ENCODE measurements around the gene EHBP1. TPM values are rescaled to one million over a fixed set of nuclear protein-coding genes. Genes with fewer than 3 reads are reported as not detected.
A peak's percentile ranks its signal among the peaks of the same experiment; 100 is the strongest.

EHBP1 gene
- total RNA-seq, 4 donors from 2014 or later: 195 to 367 (median 212) TPM

- no peak for TF ChIP-seq POLR2A (IDR thresholded peaks at IDR 0.05)
- TF ChIP-seq EP300 (IDR thresholded peaks at IDR 0.05): no peak
- TF ChIP-seq, protein P1, sequence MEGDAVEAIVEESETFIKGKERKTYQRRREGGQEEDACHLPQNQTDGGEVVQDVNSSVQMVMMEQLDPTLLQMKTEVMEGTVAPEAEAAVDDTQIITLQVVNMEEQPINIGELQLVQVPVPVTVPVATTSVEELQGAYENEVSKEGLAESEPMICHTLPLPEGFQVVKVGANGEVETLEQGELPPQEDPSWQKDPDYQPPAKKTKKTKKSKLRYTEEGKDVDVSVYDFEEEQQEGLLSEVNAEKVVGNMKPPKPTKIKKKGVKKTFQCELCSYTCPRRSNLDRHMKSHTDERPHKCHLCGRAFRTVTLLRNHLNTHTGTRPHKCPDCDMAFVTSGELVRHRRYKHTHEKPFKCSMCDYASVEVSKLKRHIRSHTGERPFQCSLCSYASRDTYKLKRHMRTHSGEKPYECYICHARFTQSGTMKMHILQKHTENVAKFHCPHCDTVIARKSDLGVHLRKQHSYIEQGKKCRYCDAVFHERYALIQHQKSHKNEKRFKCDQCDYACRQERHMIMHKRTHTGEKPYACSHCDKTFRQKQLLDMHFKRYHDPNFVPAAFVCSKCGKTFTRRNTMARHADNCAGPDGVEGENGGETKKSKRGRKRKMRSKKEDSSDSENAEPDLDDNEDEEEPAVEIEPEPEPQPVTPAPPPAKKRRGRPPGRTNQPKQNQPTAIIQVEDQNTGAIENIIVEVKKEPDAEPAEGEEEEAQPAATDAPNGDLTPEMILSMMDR (IDR thresholded peaks at IDR 0.05): no peak
- Histone ChIP-seq H3K27ac (peak overlapping the region in 1 of 4 donors; percentile 23), H3K9me3 (no peaks in the 10 kb centered on the region), H3K27me3 (no peaks in the 10 kb centered on the region), H3K4me1 (peaks cover 0 to 97% (median 13%) of the 10 kb centered on the region in 4 donors), H3K4me3 (no peak overlapping the region), H3K36me3 (no peaks in the 10 kb centered on the region)
- 93 to 95% methylated on average over 1 of the region's 1 CpG for WGBS, 2 donors
- DNase-seq (ENCODE audit: low spot score in 2 of 2): no peak
Observed at GRCh38 chr2:62741954-62742722, 36.6 kb downstream of the EHBP1 start.

GRCh38 chr2:62743506-62743905 is 38.0 kb downstream of the EHBP1 start:
- Histone ChIP-seq H3K9me3 (no peaks in the 10 kb centered on the region), H3K4me1 (peaks cover 0 to 91% (median 16%) of the 10 kb centered on the region in 4 donors), H3K36me3 (peaks cover 0 to 9% (median 0%) of the 10 kb centered on the region in 3 donors), H3K27me3 (no peaks in the 10 kb centered on the region), H3K27ac (peak overlapping the region in 1 of 4 donors; percentile 31), H3K4me3 (no peak overlapping the region)
- no peak for DNase-seq (ENCODE audit: low spot score in 2 of 2)
- TF ChIP-seq EP300 (IDR thresholded peaks at IDR 0.05): no peak
- no peak for TF ChIP-seq POLR2A (IDR thresholded peaks at IDR 0.05)
- TF ChIP-seq, protein P1 (IDR thresholded peaks at IDR 0.05): no peak
- 96 to 97% methylated on average over 2 of the region's 2 CpGs for WGBS, 2 donors

GRCh38 chr2:62744603-62745002 is 39.1 kb downstream of the EHBP1 start:
- Histone ChIP-seq H3K9me3 (no peaks in the 10 kb centered on the region), H3K27me3 (no peaks in the 10 kb centered on the region), H3K36me3 (peaks cover 0 to 15% (median 0%) of the 10 kb centered on the region in 3 donors), H3K27ac (peak overlapping the region in 1 of 4 donors; percentile 22), H3K4me3 (no peak overlapping the region), H3K4me1 (peaks cover 0 to 80% (median 16%) of the 10 kb centered on the region in 4 donors)
- WGBS, 2 donors: 56 to 71% methylated on average over 3 of the region's 3 CpGs
- DNase-seq (ENCODE audit: low spot score in 2 of 2): no peak
- no peak for TF ChIP-seq POLR2A (IDR thresholded peaks at IDR 0.05)
- TF ChIP-seq, protein P1 (IDR thresholded peaks at IDR 0.05): no peak

DNA sequence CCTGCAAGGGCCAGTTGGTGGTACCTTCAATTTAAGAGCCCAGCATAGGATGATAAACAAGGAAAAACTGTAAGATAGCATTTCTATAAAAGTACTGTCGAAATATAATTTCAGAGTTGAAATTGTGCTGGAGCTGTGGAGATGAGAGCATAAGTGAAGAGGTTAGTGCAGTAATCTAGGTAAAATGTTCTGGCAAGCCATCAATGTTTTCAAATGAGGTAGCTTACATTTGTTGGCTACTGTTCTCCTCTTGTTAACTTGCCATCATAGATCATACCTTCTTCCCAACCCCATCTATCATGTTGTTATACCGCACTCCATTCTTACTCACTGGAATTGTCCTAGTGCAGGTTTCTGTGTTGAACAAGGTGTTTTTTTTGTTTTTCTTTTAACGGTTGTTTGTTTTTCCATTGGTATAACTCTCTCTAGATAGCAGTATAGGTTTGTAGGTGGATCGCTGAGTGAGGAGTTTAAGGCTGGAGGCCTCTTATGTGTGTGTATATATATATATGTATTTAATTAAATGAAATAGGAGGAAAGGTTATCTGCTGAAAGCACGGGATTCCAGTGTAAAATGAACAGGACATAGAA is 40.5 kb downstream of the EHBP1 start:
- H3K27ac ChIP-seq: no peak overlapping the region
- no peaks in the 10 kb centered on the region for H3K27me3 ChIP-seq
- TF ChIP-seq POLR2A (IDR thresholded peaks at IDR 0.05): no peak
- no peak for TF ChIP-seq EP300 (IDR thresholded peaks at IDR 0.05)
- TF ChIP-seq, protein P1 (IDR thresholded peaks at IDR 0.05): no peak
- no peak for DNase-seq (ENCODE audit: low spot score in 2 of 2)
- H3K9me3 ChIP-seq: peaks cover 0 to 6% (median 0%) of the 10 kb centered on the region in 4 donors
- WGBS, 2 donors: 92 to 93% methylated on average over 5 of the region's 5 CpGs
- peaks cover 0 to 20% (median 0%) of the 10 kb centered on the region in 3 donors for H3K36me3 ChIP-seq
- H3K4me1 ChIP-seq: peaks cover 0 to 67% (median 12%) of the 10 kb centered on the region in 4 donors
- no peak overlapping the region for H3K4me3 ChIP-seq

- peaks cover 0 to 55% (median 8%) of the 10 kb centered on the region in 4 donors for H3K4me1 ChIP-seq
- 55 to 58% methylated on average over 2 of the region's 2 CpGs for WGBS, 2 donors
Observed at GRCh38 chr2:62747169-62747568, 41.7 kb downstream of the EHBP1 start.

More at GRCh38 chr2:62747169-62747568, 41.7 kb downstream of the EHBP1 start:
- Histone ChIP-seq H3K4me3 (no peak overlapping the region), H3K27me3 (no peaks in the 10 kb centered on the region), H3K27ac (no peak overlapping the region), H3K36me3 (peaks cover 0 to 20% (median 0%) of the 10 kb centered on the region in 3 donors), H3K9me3 (peaks cover 0 to 6% (median 0%) of the 10 kb centered on the region in 4 donors)
- DNase-seq (ENCODE audit: low spot score in 2 of 2): no peak
- TF ChIP-seq EP300 (IDR thresholded peaks at IDR 0.05): no peak
- TF ChIP-seq, protein P1 (IDR thresholded peaks at IDR 0.05): no peak
- no peak for TF ChIP-seq POLR2A (IDR thresholded peaks at IDR 0.05)
